HEK293 (cell line): ENCODE measurements around the gene DMD.

Experiments used
- CTCF ChIA-PET: fragments of 350-600 bp; formaldehyde crosslinking; extraction: SDS; loops from one replicate; lab custom pipeline; 2021; ENCODE audit warnings: antibody characterized with exemption; lab: Yijun Ruan, JAX
- POLR2A ChIA-PET: fragments of 300-600 bp; formaldehyde crosslinking; extraction: SDS; loops from one replicate; lab custom pipeline; 2020; ENCODE audit warnings: antibody characterized with exemption, inconsistent platforms; lab: Yijun Ruan, JAX
- H3K27ac ChIP-seq: fragments of 200-500 bp; sonication (Bioruptor generic); 2 replicates; pipeline ENCODE4 v1.5.1; 2014; ENCODE audit warnings: low read depth, low read length, control low read depth, inconsistent platforms; ENCODE audit errors: extremely low read depth
- H3K36me3 ChIP-seq, 2 experiments: fragments of 200-500 bp in 1 of 2; sonication (Bioruptor generic) in 1 of 2; 1 replicate in 1 of 2; 2 replicates in 1 of 2; pipeline ENCODE4 v1.5.1; 2014 to 2017; ENCODE audit warnings: inconsistent platforms in 2 of 2, low read length in 2 of 2; ENCODE audit not compliant: control insufficient read depth in 2 of 2, insufficient read depth in 1 of 2
- H3K4me1 ChIP-seq: fragments of 200-500 bp; sonication (Bioruptor generic); 2 replicates; pipeline ENCODE4 v1.5.1; 2014; ENCODE audit warnings: mild to moderate bottlenecking, low read length, inconsistent platforms; ENCODE audit not compliant: control insufficient read depth, insufficient read depth
- H3K4me3 ChIP-seq: 2 replicates; pipeline ENCODE4 v1.5.1; 2011; ENCODE audit warnings: low read depth, mild to moderate bottlenecking, control low read depth, low read length, moderate library complexity
- H3K9me3 ChIP-seq: fragments of 200-500 bp; sonication (Bioruptor generic); 2 replicates; pipeline ENCODE4 v1.5.1; 2014; ENCODE audit warnings: low read depth, low read length, inconsistent platforms; ENCODE audit not compliant: control insufficient read depth, insufficient read depth
- BCL11A ChIP-seq: fragments of 450-650 bp; formaldehyde crosslinking; IDR thresholded peaks from 2 replicates; pipeline ENCODE4 v1.5.1; 2016; ENCODE audit warnings: low read depth, missing biosample characterization, missing genetic modification characterization
- BCL11B ChIP-seq: fragments of 450-650 bp; formaldehyde crosslinking; IDR thresholded peaks from 2 replicates; pipeline ENCODE4 v1.5.1; 2016; ENCODE audit warnings: low read depth, missing biosample characterization, missing genetic modification characterization
- FEZF1 ChIP-seq: fragments of 450-650 bp; formaldehyde crosslinking; IDR thresholded peaks from 2 replicates; pipeline ENCODE4 v1.5.1; 2016; ENCODE audit warnings: missing biosample characterization, missing genetic modification characterization
- IKZF3 ChIP-seq: fragments of 450-650 bp; IDR thresholded peaks from 2 replicates; pipeline ENCODE4 v1.5.0; 2018; ENCODE audit warnings: missing biosample characterization, mild to moderate bottlenecking, missing genetic modification characterization, moderate library complexity
- OSR2 ChIP-seq: fragments of 450-650 bp; formaldehyde crosslinking; IDR thresholded peaks from 2 replicates; pipeline ENCODE4 v1.5.1; 2016; ENCODE audit warnings: missing biosample characterization, missing genetic modification characterization
- SETDB1 ChIP-seq: IDR thresholded peaks from one replicate; pipeline ENCODE4 v1.6.1; 2017; ENCODE audit warnings: mild to moderate bottlenecking, low read length, moderate library complexity, mixed read lengths; ENCODE audit not compliant: insufficient read length
- TCF7L2 ChIP-seq: IDR thresholded peaks from 2 replicates; pipeline ENCODE4 v1.6.1; 2011; ENCODE audit warnings: low read depth, mild to moderate bottlenecking, inconsistent platforms, low read length, moderate library complexity, borderline replicate concordance
- ZNF19 ChIP-seq: fragments of 450-650 bp; formaldehyde crosslinking; IDR thresholded peaks from 2 replicates; pipeline ENCODE4; 2016; ENCODE audit warnings: missing biosample characterization, missing genetic modification characterization, low read depth
- ZNF211 ChIP-seq: fragments of 450-650 bp; formaldehyde crosslinking; IDR thresholded peaks from 2 replicates; pipeline ENCODE4 v1.5.1; 2016; ENCODE audit warnings: low read depth, missing biosample characterization, missing genetic modification characterization
- ZNF292 ChIP-seq: fragments of 450-650 bp; formaldehyde crosslinking; IDR thresholded peaks from 2 replicates; pipeline ENCODE4 v1.5.1; 2016; ENCODE audit warnings: low read depth, missing biosample characterization, missing genetic modification characterization, borderline replicate concordance
- ZNF341 ChIP-seq: fragments of 450-650 bp; formaldehyde crosslinking; IDR thresholded peaks from 2 replicates; pipeline ENCODE4; 2016; ENCODE audit warnings: low read depth, missing biosample characterization, missing genetic modification characterization
- ZNF571 ChIP-seq: fragments of 450-650 bp; formaldehyde crosslinking; IDR thresholded peaks from 2 replicates; pipeline ENCODE4 v1.5.0; 2017; ENCODE audit warnings: missing biosample characterization, missing genetic modification characterization
- ZNF624 ChIP-seq: fragments of 450-650 bp; formaldehyde crosslinking; IDR thresholded peaks from 2 replicates; pipeline ENCODE4 v1.5.1; 2017; ENCODE audit warnings: missing biosample characterization, missing genetic modification characterization
- ZNF629 ChIP-seq: fragments of 450-650 bp; formaldehyde crosslinking; IDR thresholded peaks from 2 replicates; pipeline ENCODE4 v1.5.1; 2017; ENCODE audit warnings: missing biosample characterization, missing genetic modification characterization
- ZNF843 ChIP-seq: fragments of 450-650 bp; formaldehyde crosslinking; IDR thresholded peaks from 2 replicates; pipeline ENCODE4 v1.5.1; 2016; ENCODE audit warnings: missing biosample characterization, missing genetic modification characterization
- ZXDB ChIP-seq: fragments of 450-650 bp; formaldehyde crosslinking; IDR thresholded peaks from 2 replicates; pipeline ENCODE4 v1.5.1; 2016; ENCODE audit warnings: missing biosample characterization, missing genetic modification characterization
- TF ChIP-seq, protein P1 (sequence below): fragments of 450-650 bp; IDR thresholded peaks from 2 replicates; pipeline ENCODE4 v1.5.1; 2018; ENCODE audit warnings: missing biosample characterization, missing genetic modification characterization
- TF ChIP-seq, protein P2 (sequence below): fragments of 450-650 bp; formaldehyde crosslinking; IDR thresholded peaks from 2 replicates; pipeline ENCODE4 v1.5.1; 2016; ENCODE audit warnings: missing biosample characterization, missing genetic modification characterization
- TF ChIP-seq, protein P3 (sequence below): fragments of 450-650 bp; IDR thresholded peaks from 2 replicates; pipeline ENCODE4 v1.5.1; 2018; ENCODE audit warnings: missing biosample characterization, mild to moderate bottlenecking, missing genetic modification characterization
- TF ChIP-seq, protein P4 (sequence below): fragments of 450-650 bp; formaldehyde crosslinking; IDR thresholded peaks from 2 replicates; pipeline ENCODE4 v1.5.1; 2017; ENCODE audit warnings: missing biosample characterization, missing genetic modification characterization
- TF ChIP-seq, protein P5 (sequence below): fragments of 450-650 bp; formaldehyde crosslinking; IDR thresholded peaks from 2 replicates; pipeline ENCODE4 v1.5.1; 2016; ENCODE audit warnings: missing biosample characterization, missing genetic modification characterization
- TF ChIP-seq, protein P6 (sequence below): fragments of 450-650 bp; formaldehyde crosslinking; IDR thresholded peaks from 2 replicates; pipeline ENCODE4 v1.5.1; 2016; ENCODE audit warnings: missing biosample characterization, missing genetic modification characterization

The DMD gene

DNA sequence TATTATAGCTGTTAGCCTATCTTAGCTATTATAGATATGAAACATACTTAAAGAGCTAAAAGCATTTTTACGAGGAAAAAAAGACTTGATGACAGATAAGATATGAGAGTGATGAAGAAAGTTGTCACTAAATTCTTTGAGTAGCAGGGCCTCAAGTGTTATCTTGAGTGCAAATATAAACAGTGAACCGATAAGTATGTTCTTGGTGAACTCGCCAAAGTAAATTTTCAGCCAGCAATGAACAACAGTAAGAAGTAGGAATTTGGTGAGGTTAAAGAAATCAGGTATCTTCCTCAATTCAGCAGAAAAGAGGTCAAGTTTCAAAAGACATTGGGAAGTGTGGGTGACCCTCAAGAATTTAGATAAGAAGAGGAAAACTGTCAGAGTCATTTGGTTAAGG is 1667.7 kb downstream of the DMD start:
- ChIA-PET CTCF (interaction anchor here (0.6 to 1.4 kb wide), 2 partner anchors 9 to 504 kb away, joined by 3 to 6 read pairs; no protein-coding TSS in a partner anchor), POLR2A (no interaction called here)
- H3K27ac ChIP-seq, result peak overlapping the region; percentile 57
- no peaks in the 10 kb centered on the region for H3K36me3 ChIP-seq
- no peaks in the 10 kb centered on the region for H3K9me3 ChIP-seq
- TF ChIP-seq, protein P1, sequence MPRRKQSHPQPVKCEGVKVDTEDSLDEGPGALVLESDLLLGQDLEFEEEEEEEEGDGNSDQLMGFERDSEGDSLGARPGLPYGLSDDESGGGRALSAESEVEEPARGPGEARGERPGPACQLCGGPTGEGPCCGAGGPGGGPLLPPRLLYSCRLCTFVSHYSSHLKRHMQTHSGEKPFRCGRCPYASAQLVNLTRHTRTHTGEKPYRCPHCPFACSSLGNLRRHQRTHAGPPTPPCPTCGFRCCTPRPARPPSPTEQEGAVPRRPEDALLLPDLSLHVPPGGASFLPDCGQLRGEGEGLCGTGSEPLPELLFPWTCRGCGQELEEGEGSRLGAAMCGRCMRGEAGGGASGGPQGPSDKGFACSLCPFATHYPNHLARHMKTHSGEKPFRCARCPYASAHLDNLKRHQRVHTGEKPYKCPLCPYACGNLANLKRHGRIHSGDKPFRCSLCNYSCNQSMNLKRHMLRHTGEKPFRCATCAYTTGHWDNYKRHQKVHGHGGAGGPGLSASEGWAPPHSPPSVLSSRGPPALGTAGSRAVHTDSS (tag by site-specific recombination), result peak; percentile 56
- TF ChIP-seq SETDB1 (peak; percentile 26), IKZF3 (tag by site-specific recombination) (0 out of 2 replicates have a peak, but pooled peaks have one; percentile 10), ZNF571 (tag by site-specific recombination) (no peak), ZNF211 (tag by site-specific recombination) (no peak), ZNF624 (tag by site-specific recombination) (no peak), BCL11A (no peak), TCF7L2 (peak; percentile 97), OSR2 (tag by site-specific recombination) (peak; percentile 85), ZNF341 (tag by site-specific recombination) (no peak), BCL11B (tag by site-specific recombination) (no peak), ZNF629 (tag by site-specific recombination) (0 out of 2 replicates have a peak, but pooled peaks have one; percentile 24), FEZF1 (tag by site-specific recombination) (peak; percentile 84), ZNF843 (tag by site-specific recombination) (peak; percentile 90), ZNF292 (tag by site-specific recombination) (no peak), ZNF19 (tag by site-specific recombination) (no peak), ZXDB (peak; percentile 70; the same call in 1 of the 2 replicates)
- TF ChIP-seq, protein P2, sequence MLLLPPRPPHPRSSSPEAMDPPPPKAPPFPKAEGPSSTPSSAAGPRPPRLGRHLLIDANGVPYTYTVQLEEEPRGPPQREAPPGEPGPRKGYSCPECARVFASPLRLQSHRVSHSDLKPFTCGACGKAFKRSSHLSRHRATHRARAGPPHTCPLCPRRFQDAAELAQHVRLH (tag by site-specific recombination), result 0 out of 2 replicates have a peak, but pooled peaks have one; percentile 37
- TF ChIP-seq, protein P3, sequence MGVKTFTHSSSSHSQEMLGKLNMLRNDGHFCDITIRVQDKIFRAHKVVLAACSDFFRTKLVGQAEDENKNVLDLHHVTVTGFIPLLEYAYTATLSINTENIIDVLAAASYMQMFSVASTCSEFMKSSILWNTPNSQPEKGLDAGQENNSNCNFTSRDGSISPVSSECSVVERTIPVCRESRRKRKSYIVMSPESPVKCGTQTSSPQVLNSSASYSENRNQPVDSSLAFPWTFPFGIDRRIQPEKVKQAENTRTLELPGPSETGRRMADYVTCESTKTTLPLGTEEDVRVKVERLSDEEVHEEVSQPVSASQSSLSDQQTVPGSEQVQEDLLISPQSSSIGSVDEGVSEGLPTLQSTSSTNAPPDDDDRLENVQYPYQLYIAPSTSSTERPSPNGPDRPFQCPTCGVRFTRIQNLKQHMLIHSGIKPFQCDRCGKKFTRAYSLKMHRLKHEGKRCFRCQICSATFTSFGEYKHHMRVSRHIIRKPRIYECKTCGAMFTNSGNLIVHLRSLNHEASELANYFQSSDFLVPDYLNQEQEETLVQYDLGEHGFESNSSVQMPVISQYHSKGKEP (tag by site-specific recombination), result 0 out of 2 replicates have a peak, but pooled peaks have one; percentile 27
- TF ChIP-seq, protein P4, sequence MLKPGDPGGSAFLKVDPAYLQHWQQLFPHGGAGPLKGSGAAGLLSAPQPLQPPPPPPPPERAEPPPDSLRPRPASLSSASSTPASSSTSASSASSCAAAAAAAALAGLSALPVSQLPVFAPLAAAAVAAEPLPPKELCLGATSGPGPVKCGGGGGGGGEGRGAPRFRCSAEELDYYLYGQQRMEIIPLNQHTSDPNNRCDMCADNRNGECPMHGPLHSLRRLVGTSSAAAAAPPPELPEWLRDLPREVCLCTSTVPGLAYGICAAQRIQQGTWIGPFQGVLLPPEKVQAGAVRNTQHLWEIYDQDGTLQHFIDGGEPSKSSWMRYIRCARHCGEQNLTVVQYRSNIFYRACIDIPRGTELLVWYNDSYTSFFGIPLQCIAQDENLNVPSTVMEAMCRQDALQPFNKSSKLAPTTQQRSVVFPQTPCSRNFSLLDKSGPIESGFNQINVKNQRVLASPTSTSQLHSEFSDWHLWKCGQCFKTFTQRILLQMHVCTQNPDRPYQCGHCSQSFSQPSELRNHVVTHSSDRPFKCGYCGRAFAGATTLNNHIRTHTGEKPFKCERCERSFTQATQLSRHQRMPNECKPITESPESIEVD, result peak; percentile 66
- TF ChIP-seq, protein P5, sequence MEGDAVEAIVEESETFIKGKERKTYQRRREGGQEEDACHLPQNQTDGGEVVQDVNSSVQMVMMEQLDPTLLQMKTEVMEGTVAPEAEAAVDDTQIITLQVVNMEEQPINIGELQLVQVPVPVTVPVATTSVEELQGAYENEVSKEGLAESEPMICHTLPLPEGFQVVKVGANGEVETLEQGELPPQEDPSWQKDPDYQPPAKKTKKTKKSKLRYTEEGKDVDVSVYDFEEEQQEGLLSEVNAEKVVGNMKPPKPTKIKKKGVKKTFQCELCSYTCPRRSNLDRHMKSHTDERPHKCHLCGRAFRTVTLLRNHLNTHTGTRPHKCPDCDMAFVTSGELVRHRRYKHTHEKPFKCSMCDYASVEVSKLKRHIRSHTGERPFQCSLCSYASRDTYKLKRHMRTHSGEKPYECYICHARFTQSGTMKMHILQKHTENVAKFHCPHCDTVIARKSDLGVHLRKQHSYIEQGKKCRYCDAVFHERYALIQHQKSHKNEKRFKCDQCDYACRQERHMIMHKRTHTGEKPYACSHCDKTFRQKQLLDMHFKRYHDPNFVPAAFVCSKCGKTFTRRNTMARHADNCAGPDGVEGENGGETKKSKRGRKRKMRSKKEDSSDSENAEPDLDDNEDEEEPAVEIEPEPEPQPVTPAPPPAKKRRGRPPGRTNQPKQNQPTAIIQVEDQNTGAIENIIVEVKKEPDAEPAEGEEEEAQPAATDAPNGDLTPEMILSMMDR, result no peak
- TF ChIP-seq, protein P6, sequence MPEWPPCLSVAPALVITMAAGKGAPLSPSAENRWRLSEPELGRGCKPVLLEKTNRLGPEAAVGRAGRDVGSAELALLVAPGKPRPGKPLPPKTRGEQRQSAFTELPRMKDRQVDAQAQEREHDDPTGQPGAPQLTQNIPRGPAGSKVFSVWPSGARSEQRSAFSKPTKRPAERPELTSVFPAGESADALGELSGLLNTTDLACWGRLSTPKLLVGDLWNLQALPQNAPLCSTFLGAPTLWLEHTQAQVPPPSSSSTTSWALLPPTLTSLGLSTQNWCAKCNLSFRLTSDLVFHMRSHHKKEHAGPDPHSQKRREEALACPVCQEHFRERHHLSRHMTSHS (tag by site-specific recombination), result no peak
- H3K4me3 ChIP-seq, result no peak overlapping the region
- peaks cover 5% of the 10 kb centered on the region; the same call in 1 of the 2 replicates for H3K4me1 ChIP-seq
